GM12878 (cell line): ENCODE measurements around the gene ALOX12B. TPM values are rescaled to one million over a fixed set of nuclear protein-coding genes. Genes with fewer than 3 reads are reported as not detected.

Experiments
- ATAC-seq: fragments of 200-7000 bp; cut with Tn5 transposase; 3 replicates; pipeline ENCODE4 v1.9.1; 2020; ENCODE audit warnings: mild to moderate bottlenecking, moderate library complexity
- BruUV-seq: library from RNA; stranded (reverse); fragments of 400-500 nt; replicated peaks from 2 replicates; lab custom pipeline; 2021; lab: Mats Ljungman, UMichigan
- CTCF ChIA-PET: fragments of 300-600 bp; sonication (Branson Sonifier 250); formaldehyde crosslinking; extraction: SDS; loops from one replicate; lab custom pipeline; 2021; ENCODE audit warnings: inconsistent platforms; lab: Yijun Ruan, JAX
- POLR2A ChIA-PET: fragments of 350-600 bp; formaldehyde crosslinking; extraction: SDS; loops from one replicate; lab custom pipeline; 2021; ENCODE audit warnings: inconsistent platforms; lab: Charles Lee
- RAD21 ChIA-PET: fragments of 300-600 bp; sonication (Branson Sonifier 250); formaldehyde crosslinking; loops from one replicate; lab custom pipeline; 2023; ENCODE audit warnings: antibody characterized with exemption; ENCODE audit not compliant: unreplicated experiment; lab: Charles Lee
- SMC1A ChIA-PET: fragments of 300-600 bp; sonication (Branson Sonifier 250); formaldehyde crosslinking; loops from one replicate; lab custom pipeline; 2023; ENCODE audit not compliant: unreplicated experiment, uncharacterized antibody; lab: Charles Lee
- DNase-seq: peaks from one replicate; pipeline ENCODE4 v3.0.0-alpha.2; 2011; ENCODE audit warnings: low read depth, low spot score
- FAIRE-seq: peaks from 3 replicates; lab custom pipeline; 2011; peaks lifted over from hg19 to GRCh38; lab: Jason Lieb, UNC
- H2AFZ ChIP-seq: 2 replicates; pipeline ENCODE4 v1.6.0; 2011; ENCODE audit warnings: low read depth, low read length, control low read depth; ENCODE audit not compliant: control insufficient read depth
- H3K27ac ChIP-seq: 2 replicates; pipeline ENCODE4 v1.5.1; 2011; ENCODE audit warnings: control low read depth; ENCODE audit not compliant: control insufficient read depth, insufficient read depth
- H3K27me3 ChIP-seq, 2 experiments: replicated peaks in 1 of 2; 2 replicates each; pipeline versions ENCODE4 v1.6.0 to v1.6.1; 2011; ENCODE audit warnings: low read length in 1 of 2; ENCODE audit not compliant: control insufficient read depth in 2 of 2, insufficient read depth in 2 of 2
- H3K36me3 ChIP-seq, 2 experiments: 2 replicates each; pipeline ENCODE4 v1.5.1; 2011; ENCODE audit warnings: low read length in 1 of 2; ENCODE audit not compliant: control insufficient read depth in 2 of 2, insufficient read depth in 2 of 2
- H3K4me1 ChIP-seq: 2 replicates; pipeline ENCODE4 v1.6.1; 2011; ENCODE audit warnings: mild to moderate bottlenecking, low read length, moderate library complexity, mixed read lengths; ENCODE audit not compliant: control insufficient read depth, insufficient read depth
- H3K4me2 ChIP-seq: 2 replicates; pipeline ENCODE4 v1.6.0; 2011; ENCODE audit warnings: control low read depth; ENCODE audit not compliant: control insufficient read depth, insufficient read depth
- H3K4me3 ChIP-seq: fragments of 200-600 bp; sonication (generic); 2 replicates; pipeline ENCODE4 v1.5.1; 2016
- H3K79me2 ChIP-seq: 2 replicates; pipeline ENCODE4 v1.6.0; 2011; ENCODE audit warnings: low read length; ENCODE audit not compliant: control insufficient read depth, insufficient read depth
- H3K9ac ChIP-seq: 2 replicates; pipeline ENCODE4 v1.8.0; 2011; ENCODE audit warnings: low read length, control low read depth, mixed read lengths; ENCODE audit not compliant: control insufficient read depth, insufficient read depth
- H3K9me3 ChIP-seq: replicated peaks from 3 replicates; pipeline ENCODE4 v1.5.1; 2011; ENCODE audit warnings: mild to moderate bottlenecking, low read length; ENCODE audit not compliant: control insufficient read depth, insufficient read depth
- H4K20me1 ChIP-seq: 2 replicates; pipeline ENCODE4 v1.6.0; 2011; ENCODE audit not compliant: control insufficient read depth, insufficient read depth
- CEBPZ ChIP-seq: fragments of 150-350 bp; IDR thresholded peaks from 2 replicates; pipeline ENCODE4 v1.6.1; 2016; ENCODE audit warnings: low read depth, low read length
- CHD1 ChIP-seq: IDR thresholded peaks from 2 replicates; pipeline ENCODE4 v1.6.1; 2012; ENCODE audit warnings: low read depth, low read length, improper control_type of control experiment
- CUX1 ChIP-seq: IDR thresholded peaks from 2 replicates; pipeline ENCODE4 v1.6.1; 2012; ENCODE audit warnings: improper control_type of control experiment, low read depth, low read length; ENCODE audit not compliant: insufficient replicate concordance
- IKZF2 ChIP-seq, 2 experiments: fragments of 450-650 bp; IDR thresholded peaks; 2 replicates each; pipeline ENCODE4 v1.6.1; 2017; ENCODE audit warnings: mild to moderate bottlenecking in 2 of 2, moderate library complexity in 2 of 2
- MTA2 ChIP-seq: fragments of 450-650 bp; IDR thresholded peaks from 2 replicates; pipeline ENCODE4 v1.6.1; 2016; ENCODE audit warnings: low read depth, mild to moderate bottlenecking, moderate library complexity
- NKRF ChIP-seq: fragments of 450-650 bp; conservative IDR thresholded peaks from 2 replicates; pipeline ENCODE4 v1.6.1; 2017; ENCODE audit warnings: mild to moderate bottlenecking, moderate library complexity
- PAX5 ChIP-seq: IDR thresholded peaks from 2 replicates; pipeline ENCODE4 v1.6.1; 2011; ENCODE audit warnings: low read depth, low read length, borderline replicate concordance
- SP1 ChIP-seq: IDR thresholded peaks from one replicate; pipeline ENCODE4 v1.6.1; 2011; ENCODE audit warnings: low read depth, low read length
- SUZ12 ChIP-seq: fragments of 200-600 bp; sonication (generic); IDR thresholded peaks from one replicate; pipeline ENCODE4 v1.6.1; 2018; ENCODE audit warnings: antibody characterized with exemption, mild to moderate bottlenecking; ENCODE audit not compliant: unreplicated experiment
- ZZZ3 ChIP-seq: IDR thresholded peaks from 2 replicates; pipeline ENCODE4 v1.6.1; 2011; ENCODE audit warnings: low read depth; ENCODE audit not compliant: control insufficient read depth, insufficient read length
- WGBS: methylation state at CpG from one replicate; pipeline ENCODE4 v1.1.6; 2016; ENCODE audit warnings: low lambda C conversion rate; ENCODE audit not compliant: insufficient replicate concordance, insufficient coverage; ENCODE audit errors: missing lambda C conversion rate; 5-methylcytosine and 5-hydroxymethylcytosine counted together
- in situ Hi-C: fragments of 300-500 bp; cut with MboI; formaldehyde crosslinking; loops from 9 replicates; pipeline ENCODE4 v1.14.3; 2018; ENCODE audit warnings: mixed read lengths
- intact Hi-C: fragments of 100-400 bp; cut with micrococcal nuclease; formaldehyde crosslinking; loops from one replicate; pipeline ENCODE4 v1.14.2; 2022; ENCODE audit not compliant: unreplicated experiment
- polyA plus RNA-seq, 11 experiments: library from polyadenylated mRNA; depleted of rRNA in 4 of 11; unstranded in 6 of 11; stranded (reverse) in 5 of 11; fragments of >200 nt; fragmentation: Nextera tagmentation in 4 of 11; fragmentation: Illumina TruSeq in 1 of 11; extraction: Ambion mirVana in 4 of 11; extraction: Trizol in 1 of 11; gene quantifications; 1 replicate in 1 of 11; 2 replicates in 10 of 11; pipeline versions ENCODE4 v1.2.1 to v1.2.3, GENCODE V29; 2011 to 2016; ENCODE audit warnings: inconsistent platforms in 2 of 11, missing spikeins in 2 of 11, low read depth in 1 of 11
- total RNA-seq, 4 experiments: library from RNA; depleted of rRNA in 3 of 4; stranded (reverse); fragments of >200 nt in 3 of 4; fragmentation: Illumina TruSeq in 1 of 4; extraction: Trizol in 1 of 4; gene quantifications; 2 replicates each; pipeline versions ENCODE4 v1.2.1 to v1.2.3, GENCODE V29; 2013 to 2021

Gene ALOX12B
- total and polyA plus RNA-seq, 10 of the 15 experiments (the other 5 are each of a cell fraction or from before 2014, with no cell fraction given): 0.17 to 0.54 TPM; not detected in 8

GRCh38 chr17:8101721-8102120 lies 14.2 kb upstream of the ALOX12B start (continued):
- TF ChIP-seq CEBPZ (no peak), NKRF (no peak), CHD1 (no peak)

- intact Hi-C loops (no loop called here), in situ Hi-C loops (no loop called here)
- no TSS peak for BruUV-seq
- Histone ChIP-seq H3K9ac (no peak overlapping the region), H4K20me1 (no peaks in the 10 kb centered on the region), H3K4me3 (no peak overlapping the region), H3K4me1 (no peaks in the 10 kb centered on the region), H3K79me2 (no peaks in the 10 kb centered on the region), H3K4me2 (no peak overlapping the region), H3K36me3 (no peaks in the 10 kb centered on the region), H3K9me3 (no peaks in the 10 kb centered on the region), H3K27me3 (no peaks in the 10 kb centered on the region; a peak in 1 of 4 replicates), H2AFZ (no peak overlapping the region), H3K27ac (no peak overlapping the region)
- ChIA-PET CTCF (interaction anchor here (0.6 to 14.3 kb wide), 9 partner anchors 10 to 79 kb away, joined by 3 to 189 read pairs (median 11); partner anchors contain the start of gene ALOX12B), SMC1A (interaction anchor here (0.6 to 1.8 kb wide), 4 partner anchors 9 to 41 kb away, joined by 3 to 8 read pairs (median 4); no protein-coding TSS in a partner anchor), RAD21 (no interaction called here), POLR2A (interaction anchor here (0.6 to 1.9 kb wide), 4 partner anchors 10 to 745 kb away, joined by 3 to 5 read pairs (median 4); no protein-coding TSS in a partner anchor)
- ATAC-seq (no peak), FAIRE-seq (no peak), DNase-seq (no peak)
- 48% methylated on average over 2 of the region's 2 CpGs for WGBS
- TF ChIP-seq MTA2: no peak
- TF ChIP-seq PAX5: no peak
- TF ChIP-seq SP1: no peak
- TF ChIP-seq ZZZ3: no peak
- TF ChIP-seq IKZF2 (IDR thresholded peaks at IDR 0.05): no peak
- no peak for TF ChIP-seq SUZ12
- TF ChIP-seq CUX1: no peak
These were observed 13.2 kb upstream of the ALOX12B start for GRCh38 chr17:8100763-8101162.
